Activated B cell treated with CpG ODN at 0.5 μM for 24 hours (primary cell): ENCODE results near the gene ANKS6. TPM values are rescaled to one million over a fixed set of nuclear protein-coding genes. Genes with fewer than 3 reads are reported as not detected.

ENCODE experiments used
- ATAC-seq: fragments of 200-7000 bp; cut with Tn5 transposase; one replicate; pipeline ENCODE4 v1.10.0; 2021; ENCODE audit warnings: low read depth, mild to moderate bottlenecking, moderate library complexity
- CTCF ChIA-PET: fragments of 350-600 bp; sonication (Branson Sonifier 250); formaldehyde crosslinking; loops from one replicate; lab custom pipeline; 2021; ENCODE audit warnings: antibody characterized with exemption; lab: Charles Lee
- POLR2A ChIA-PET: fragments of 350-600 bp; sonication (Branson Sonifier 250); formaldehyde crosslinking; loops from one replicate; lab custom pipeline; 2021; ENCODE audit warnings: antibody characterized with exemption; lab: Charles Lee
- DNase-seq: peaks from one replicate; pipeline ENCODE4 v3.0.0; 2022
- H3K27ac Mint-ChIP-seq: one replicate; pipeline ENCODE4 v1.8.0; 2020; ENCODE audit warnings: mixed read lengths
- H3K27me3 Mint-ChIP-seq: one replicate; pipeline ENCODE4 v1.8.0; 2021; ENCODE audit warnings: mixed read lengths
- H3K36me3 Mint-ChIP-seq: one replicate; pipeline ENCODE4 v1.8.0; 2021; ENCODE audit warnings: low read depth, mixed read lengths
- H3K4me1 Mint-ChIP-seq: one replicate; pipeline ENCODE4 v1.8.0; 2021; ENCODE audit warnings: mixed read lengths
- H3K4me3 Mint-ChIP-seq: one replicate; pipeline ENCODE4 v1.8.0; 2020; ENCODE audit warnings: mild to moderate bottlenecking, mixed read lengths
- H3K9me3 Mint-ChIP-seq: one replicate; pipeline ENCODE4 v1.8.0; 2020; ENCODE audit warnings: mixed read lengths
- CTCF ChIP-seq: fragments of 200-600 bp; IDR thresholded peaks from one replicate; pipeline ENCODE4 v1.8.0; 2022; ENCODE audit warnings: antibody characterized with exemption, mild to moderate bottlenecking
- intact Hi-C: fragments of 100-400 bp; cut with micrococcal nuclease; formaldehyde crosslinking; loops from one replicate; pipeline ENCODE4 v1.15.1; 2024
- total RNA-seq: library from RNA; stranded (reverse); gene quantifications from 2 replicates; pipeline ENCODE4 v1.2.3, GENCODE V29; 2022

Gene ANKS6
- total RNA-seq, 1 donor from 2014 or later = 14.8 TPM

- no peaks in the 10 kb centered on the region for H3K9me3 Mint-ChIP-seq
- no peak overlapping the region for H3K4me3 Mint-ChIP-seq
- DNase-seq (no peak), ATAC-seq (no peak)
- peaks cover 2% of the 10 kb centered on the region for H3K36me3 Mint-ChIP-seq
- intact Hi-C loops = loop anchor here (10.0 kb wide), 2 partner anchors 1095 to 1155 kb away; partner anchors contain the start of genes NCBP1, TSTD2 and XPA
- no peak overlapping the region for H3K27ac Mint-ChIP-seq
- POLR2A ChIA-PET = no interaction called here
- no peak for TF ChIP-seq CTCF
- CTCF ChIA-PET = interaction anchor here (1.5 kb wide), 1 partner anchor 14 kb away, joined by 4 read pairs; no protein-coding TSS in a partner anchor
- H3K27me3 Mint-ChIP-seq = no peaks in the 10 kb centered on the region
- H3K4me1 Mint-ChIP-seq = peaks cover 4% of the 10 kb centered on the region
Measured at GRCh38 chr9:98789483-98790133, 6.7 kb downstream of the ANKS6 start.

GRCh38 chr9:98787766-98788335 lies 8.5 kb downstream of the ANKS6 start:
- POLR2A ChIA-PET = no interaction called here
- DNase-seq = no peak
- Mint-ChIP-seq H3K27me3 (no peaks in the 10 kb centered on the region), H3K4me1 (peaks cover 4% of the 10 kb centered on the region), H3K9me3 (no peaks in the 10 kb centered on the region), H3K4me3 (no peak overlapping the region), H3K27ac (no peak overlapping the region), H3K36me3 (peaks cover 10% of the 10 kb centered on the region)
- CTCF ChIA-PET = interaction anchor here (1.5 kb wide), 1 partner anchor 12 kb away, joined by 4 read pairs; no protein-coding TSS in a partner anchor
- no peak for ATAC-seq
- TF ChIP-seq CTCF = no peak
- intact Hi-C loops = no loop called here

- ChIA-PET CTCF (no interaction called here), POLR2A (no interaction called here)
- TF ChIP-seq CTCF = no peak
- ATAC-seq (no peak), DNase-seq (no peak)
- H3K36me3 Mint-ChIP-seq = peaks cover 14% of the 10 kb centered on the region
- H3K4me1 Mint-ChIP-seq = peaks cover 2% of the 10 kb centered on the region
- intact Hi-C loops = no loop called here
- no peaks in the 10 kb centered on the region for H3K9me3 Mint-ChIP-seq
- H3K27me3 Mint-ChIP-seq = no peaks in the 10 kb centered on the region
- H3K27ac Mint-ChIP-seq = no peak overlapping the region
- H3K4me3 Mint-ChIP-seq = no peak overlapping the region
Measured at GRCh38 chr9:98786750-98787510, 9.4 kb downstream of the ANKS6 start.

- CTCF ChIA-PET = interaction anchor here (1.5 to 2.1 kb wide), 2 partner anchors 9 to 469 kb away, joined by 5 to 7 read pairs; no protein-coding TSS in a partner anchor
- H3K27ac Mint-ChIP-seq = no peak overlapping the region
- TF ChIP-seq CTCF = no peak
- POLR2A ChIA-PET = no interaction called here
- H3K36me3 Mint-ChIP-seq = peaks cover 21% of the 10 kb centered on the region
- DNase-seq = no peak
- H3K4me1 Mint-ChIP-seq = no peaks in the 10 kb centered on the region
- ATAC-seq = no peak
- H3K4me3 Mint-ChIP-seq = no peak overlapping the region
- H3K9me3 Mint-ChIP-seq = no peaks in the 10 kb centered on the region
- intact Hi-C loops = no loop called here
- no peaks in the 10 kb centered on the region for H3K27me3 Mint-ChIP-seq
Measured at GRCh38 chr9:98784831-98785806, 11.2 kb downstream of the ANKS6 start.
